K562 (cell line): Measurements from ENCODE around the gene LYPLA2. TPM values are rescaled to one million over a fixed set of nuclear protein-coding genes. Genes with fewer than 3 reads are reported as not detected.
A peak's percentile ranks its signal among the peaks of the same experiment; 100 is the strongest.

ENCODE experiments used
- AFF4 ChIP-seq: sonication (generic); formaldehyde crosslinking; IDR thresholded peaks from 2 replicates; pipeline ENCODE4 v1.8.0; 2023; ENCODE audit warnings: mild to moderate bottlenecking, missing genetic modification reagents
- ATF3 ChIP-seq, 2 experiments: fragments of 450-650 bp in 1 of 2; sonication (generic) in 1 of 2; formaldehyde crosslinking in 1 of 2; IDR thresholded peaks in 1 of 2; conservative IDR thresholded peaks in 1 of 2; 2 replicates each; pipeline versions ENCODE4 v1.6.1 to v1.8.1; 2016 to 2023; ENCODE audit warnings: mild to moderate bottlenecking in 2 of 2, moderate library complexity in 2 of 2, inconsistent platforms in 1 of 2, missing genetic modification reagents in 1 of 2
- BRF1 ChIP-seq: IDR thresholded peaks from 3 replicates; pipeline ENCODE4 v1.6.1; 2011; ENCODE audit warnings: borderline replicate concordance, mild to moderate bottlenecking; ENCODE audit not compliant: insufficient read length; ENCODE audit errors: extremely low read depth
- CCNT2 ChIP-seq: IDR thresholded peaks from 2 replicates; pipeline ENCODE4 v1.6.1; 2011; ENCODE audit warnings: borderline replicate concordance, low read depth, mild to moderate bottlenecking, moderate library complexity, mixed read lengths, low read length; ENCODE audit not compliant: insufficient read length; ENCODE audit errors: extremely low read depth
- CHD4 ChIP-seq: fragments of 200-600 bp; sonication (generic); IDR thresholded peaks from 3 replicates; pipeline ENCODE4 v1.6.1; 2012; ENCODE audit warnings: low read depth, mild to moderate bottlenecking, mixed read lengths, low read length, inconsistent platforms; ENCODE audit not compliant: insufficient read depth, insufficient replicate concordance, poor library complexity, severe bottlenecking
- FOXA3 ChIP-seq, 2 experiments: fragments of 450-650 bp in 1 of 2; sonication (generic) in 1 of 2; formaldehyde crosslinking; IDR thresholded peaks in 1 of 2; conservative IDR thresholded peaks in 1 of 2; 2 replicates each; pipeline versions ENCODE4 v1.4.0 to v1.8.0; 2020 to 2022; ENCODE audit warnings: mild to moderate bottlenecking in 2 of 2, missing genetic modification reagents in 1 of 2
- FOXJ3 ChIP-seq: sonication (generic); formaldehyde crosslinking; IDR thresholded peaks from 2 replicates; pipeline ENCODE4 v1.4.0; 2020; ENCODE audit warnings: mild to moderate bottlenecking, missing genetic modification reagents
- HDAC1 ChIP-seq, 2 experiments: fragments of 450-650 bp; IDR thresholded peaks; 2 replicates each; pipeline ENCODE4 v1.6.1; 2016 to 2017; ENCODE audit warnings: inconsistent platforms in 1 of 2, mild to moderate bottlenecking in 1 of 2, moderate library complexity in 1 of 2
- HMG20B ChIP-seq: fragments of 250-450 bp; sonication (Bioruptor Pico); IDR thresholded peaks from 2 replicates; pipeline ENCODE4 v1.5.0; 2021; ENCODE audit warnings: mild to moderate bottlenecking
- KHSRP ChIP-seq: fragments of 450-650 bp; IDR thresholded peaks from 2 replicates; pipeline ENCODE4 v1.6.1; 2017
- KLF13 ChIP-seq: fragments of 450-650 bp; IDR thresholded peaks from 2 replicates; pipeline ENCODE4 v1.6.1; 2016; ENCODE audit warnings: missing genetic modification characterization, low read depth, mild to moderate bottlenecking, missing compliant biosample characterization, moderate library complexity, borderline replicate concordance
- MAFF ChIP-seq: IDR thresholded peaks from 2 replicates; pipeline ENCODE4 v1.6.1; 2012; ENCODE audit warnings: low read length, improper control_type of control experiment
- MTF1 ChIP-seq: fragments of 250-450 bp; sonication (Bioruptor Pico); IDR thresholded peaks from 2 replicates; pipeline ENCODE4 v1.9.0; 2021; ENCODE audit warnings: moderate library complexity, mild to moderate bottlenecking, inconsistent platforms, borderline replicate concordance
- PCBP1 ChIP-seq: fragments of 200-400 bp; formaldehyde crosslinking; IDR thresholded peaks from 2 replicates; pipeline ENCODE4 v1.6.1; 2018; ENCODE audit warnings: mild to moderate bottlenecking, low read depth, low read length; ENCODE audit not compliant: poor library complexity, severe bottlenecking
- POLR2H ChIP-seq: IDR thresholded peaks from 2 replicates; pipeline ENCODE4 v1.6.1; 2016; ENCODE audit warnings: missing genetic modification characterization, low read depth, mild to moderate bottlenecking, control low read depth, missing compliant biosample characterization, moderate library complexity
- PPARD ChIP-seq: fragments of 250-450 bp; sonication (Bioruptor Pico); IDR thresholded peaks from 2 replicates; pipeline ENCODE4 v1.8.0; 2022; ENCODE audit warnings: inconsistent platforms, mild to moderate bottlenecking, moderate library complexity
- RBM22 ChIP-seq: fragments of 200-400 bp; formaldehyde crosslinking; IDR thresholded peaks from 2 replicates; pipeline ENCODE4 v1.6.1; 2018; ENCODE audit warnings: low read length, low read depth; ENCODE audit not compliant: poor library complexity, severe bottlenecking
- SREBF2 ChIP-seq: sonication (generic); formaldehyde crosslinking; IDR thresholded peaks from 2 replicates; pipeline ENCODE4 v1.4.0; 2020; ENCODE audit warnings: mild to moderate bottlenecking, missing genetic modification reagents
- SUPT5H ChIP-seq: fragments of 450-650 bp; IDR thresholded peaks from 2 replicates; pipeline ENCODE4 v1.6.1; 2016
- XRCC3 ChIP-seq: fragments of 450-650 bp; IDR thresholded peaks from 2 replicates; pipeline ENCODE4 v1.6.1; 2017; ENCODE audit warnings: mild to moderate bottlenecking, moderate library complexity
- ZC3H11A ChIP-seq: IDR thresholded peaks from 2 replicates; pipeline ENCODE4 v1.6.1; 2012; ENCODE audit warnings: low read depth, low read length, improper control_type of control experiment
- ZNF347 ChIP-seq: fragments of 450-650 bp; formaldehyde crosslinking; IDR thresholded peaks from 2 replicates; pipeline ENCODE4 v1.4.0; 2020; ENCODE audit warnings: low read depth, mild to moderate bottlenecking, moderate library complexity
- polyA plus RNA-seq, 8 experiments: library from polyadenylated mRNA; depleted of rRNA in 4 of 8; stranded (reverse) in 5 of 8; unstranded in 3 of 8; fragments of >200 nt; fragmentation: Nextera tagmentation in 2 of 8; fragmentation: Illumina TruSeq in 1 of 8; extraction: Ambion mirVana in 2 of 8; extraction: Trizol in 1 of 8; gene quantifications; 2 replicates each; pipeline versions ENCODE4 v1.2.1 to v1.2.3, GENCODE V29; 2011 to 2014; ENCODE audit warnings: inconsistent platforms in 1 of 8, missing spikeins in 1 of 8
- total RNA-seq, 7 experiments: library from RNA; depleted of rRNA in 6 of 7; stranded (reverse); fragments of >200 nt in 6 of 7; fragmentation: Illumina TruSeq in 2 of 7; extraction: Trizol in 2 of 7; gene quantifications; 2 replicates each; pipeline versions ENCODE4 v1.2.1 to v1.2.3, GENCODE V29; 2011 to 2021; ENCODE audit warnings: low replicate concordance in 1 of 7

The LYPLA2 gene
- total and polyA plus RNA-seq, 9 of the 15 experiments (the other 6 are each of a cell fraction or from before 2014, with no cell fraction given) = 3.9 to 128 (median 60.1) TPM

- no peak for TF ChIP-seq AFF4 (CRISPR knock-in tag)
- no peak for TF ChIP-seq FOXA3 (CRISPR knock-in tag; conservative IDR thresholded peaks at IDR 0.05 in 1 of 2, IDR thresholded peaks at IDR 0.05 in 1 of 2)
- no peak for TF ChIP-seq POLR2H
- no peak for TF ChIP-seq CHD4
- no peak for TF ChIP-seq XRCC3
- peak; percentile 32 for TF ChIP-seq SUPT5H
- TF ChIP-seq ZNF347 (CRISPR knock-in tag) = no peak
- TF ChIP-seq HMG20B = no peak
- TF ChIP-seq RBM22 = peak; percentile 75
- no peak for TF ChIP-seq CCNT2
- no peak for TF ChIP-seq BRF1
- no peak for TF ChIP-seq ATF3 (IDR thresholded peaks at IDR 0.05)
- no peak for TF ChIP-seq ATF3 (CRISPR knock-in tag; conservative IDR thresholded peaks at IDR 0.05)
- no peak for TF ChIP-seq SREBF2 (CRISPR knock-in tag)
- TF ChIP-seq PPARD (CRISPR knock-in tag) = no peak
- no peak for TF ChIP-seq PCBP1
- TF ChIP-seq MTF1 (CRISPR knock-in tag) = no peak
- no peak for TF ChIP-seq ZC3H11A
- TF ChIP-seq MAFF = no peak
- TF ChIP-seq FOXJ3 (CRISPR knock-in tag) = peak; percentile 26; the same call in 1 of the 2 replicates
- no peak for TF ChIP-seq KHSRP
- TF ChIP-seq KLF13 (tag) = no peak
- TF ChIP-seq HDAC1 (IDR thresholded peaks at IDR 0.05) = peak in 1 of 2 experiments; percentile 58; a peak in 1 of 4 replicates
Measured at GRCh38 chr1:23793018-23793781, 2.3 kb downstream of the LYPLA2 start (continued).
